ENCODE results near the gene MOBP.

GRCh38 chr3:39448506-39449233, 18.8 kb upstream of the MOBP start:
- no peak for TF ChIP-seq CTCF (IDR thresholded peaks at IDR 0.05 in 2 of 3, conservative IDR thresholded peaks at IDR 0.05 in 1 of 3; ENCODE audit: borderline replicate concordance in 1 of 3, insufficient read depth in 1 of 3, low read depth in 2 of 3, low read length in 2 of 3)
- no peak for TF ChIP-seq EZH2 (IDR thresholded peaks at IDR 0.05)
- no peak for TF ChIP-seq JUND (IDR thresholded peaks at IDR 0.05)
- TF ChIP-seq EGR1 (IDR thresholded peaks at IDR 0.05; ENCODE audit: low read depth), result no peak
- TF ChIP-seq POLR2A (IDR thresholded peaks at IDR 0.05; ENCODE audit: borderline replicate concordance, extremely low read depth, insufficient read depth, insufficient read length), result no peak
- no peak for TF ChIP-seq EZH2phosphoT487 (IDR thresholded peaks at IDR 0.05; ENCODE audit: borderline replicate concordance)
- TF ChIP-seq ZFX (IDR thresholded peaks at IDR 0.05), result no peak
- no peak for TF ChIP-seq ZBTB33 (IDR thresholded peaks at IDR 0.05; ENCODE audit: extremely low read depth, insufficient replicate concordance, low read length)
- no peak for TF ChIP-seq RAD21 (IDR thresholded peaks at IDR 0.05; ENCODE audit: low read depth)
- TF ChIP-seq ELF1 (IDR thresholded peaks at IDR 0.05; ENCODE audit: borderline replicate concordance, low read depth), result no peak
- TF ChIP-seq, protein P1, sequence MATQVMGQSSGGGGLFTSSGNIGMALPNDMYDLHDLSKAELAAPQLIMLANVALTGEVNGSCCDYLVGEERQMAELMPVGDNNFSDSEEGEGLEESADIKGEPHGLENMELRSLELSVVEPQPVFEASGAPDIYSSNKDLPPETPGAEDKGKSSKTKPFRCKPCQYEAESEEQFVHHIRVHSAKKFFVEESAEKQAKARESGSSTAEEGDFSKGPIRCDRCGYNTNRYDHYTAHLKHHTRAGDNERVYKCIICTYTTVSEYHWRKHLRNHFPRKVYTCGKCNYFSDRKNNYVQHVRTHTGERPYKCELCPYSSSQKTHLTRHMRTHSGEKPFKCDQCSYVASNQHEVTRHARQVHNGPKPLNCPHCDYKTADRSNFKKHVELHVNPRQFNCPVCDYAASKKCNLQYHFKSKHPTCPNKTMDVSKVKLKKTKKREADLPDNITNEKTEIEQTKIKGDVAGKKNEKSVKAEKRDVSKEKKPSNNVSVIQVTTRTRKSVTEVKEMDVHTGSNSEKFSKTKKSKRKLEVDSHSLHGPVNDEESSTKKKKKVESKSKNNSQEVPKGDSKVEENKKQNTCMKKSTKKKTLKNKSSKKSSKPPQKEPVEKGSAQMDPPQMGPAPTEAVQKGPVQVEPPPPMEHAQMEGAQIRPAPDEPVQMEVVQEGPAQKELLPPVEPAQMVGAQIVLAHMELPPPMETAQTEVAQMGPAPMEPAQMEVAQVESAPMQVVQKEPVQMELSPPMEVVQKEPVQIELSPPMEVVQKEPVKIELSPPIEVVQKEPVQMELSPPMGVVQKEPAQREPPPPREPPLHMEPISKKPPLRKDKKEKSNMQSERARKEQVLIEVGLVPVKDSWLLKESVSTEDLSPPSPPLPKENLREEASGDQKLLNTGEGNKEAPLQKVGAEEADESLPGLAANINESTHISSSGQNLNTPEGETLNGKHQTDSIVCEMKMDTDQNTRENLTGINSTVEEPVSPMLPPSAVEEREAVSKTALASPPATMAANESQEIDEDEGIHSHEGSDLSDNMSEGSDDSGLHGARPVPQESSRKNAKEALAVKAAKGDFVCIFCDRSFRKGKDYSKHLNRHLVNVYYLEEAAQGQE (IDR thresholded peaks at IDR 0.05; ENCODE audit: low read depth), result no peak
